PFSK-1 (cell line): ENCODE data around the gene PRR3.

Source experiments
- FOXP2 ChIP-seq: optimal IDR thresholded peaks from 2 replicates; pipeline ENCODE3; 2011; ENCODE audit warnings: borderline replicate concordance, control low read depth, inconsistent platforms; ENCODE audit not compliant: insufficient read depth; ENCODE audit errors: extremely low read length, extremely low read depth
- POLR2AphosphoS5 ChIP-seq: IDR thresholded peaks from 2 replicates; pipeline ENCODE4 v1.6.1; 2012; ENCODE audit warnings: low read depth, mild to moderate bottlenecking, control low read depth, low read length, moderate library complexity
- SIN3A ChIP-seq: IDR thresholded peaks from 2 replicates; pipeline ENCODE4 v1.6.1; 2012; ENCODE audit warnings: mild to moderate bottlenecking, low read length, moderate library complexity, borderline replicate concordance; ENCODE audit not compliant: insufficient read depth
- TAF1 ChIP-seq: IDR thresholded peaks from 2 replicates; pipeline ENCODE4 v1.6.1; 2012; ENCODE audit warnings: low read length, control low read depth, borderline replicate concordance; ENCODE audit not compliant: insufficient read depth
- TF ChIP-seq, protein P1 (sequence below), 2 experiments: IDR thresholded peaks; 2 replicates each; pipeline versions ENCODE4 v1.6.1 to v1.8.0; 2011 to 2012; ENCODE audit warnings: low read depth in 2 of 2, low read length in 2 of 2, control low read depth in 1 of 2, inconsistent platforms in 1 of 2, mild to moderate bottlenecking in 1 of 2, moderate library complexity in 1 of 2; ENCODE audit not compliant: insufficient read depth in 1 of 2

Gene PRR3

DNA sequence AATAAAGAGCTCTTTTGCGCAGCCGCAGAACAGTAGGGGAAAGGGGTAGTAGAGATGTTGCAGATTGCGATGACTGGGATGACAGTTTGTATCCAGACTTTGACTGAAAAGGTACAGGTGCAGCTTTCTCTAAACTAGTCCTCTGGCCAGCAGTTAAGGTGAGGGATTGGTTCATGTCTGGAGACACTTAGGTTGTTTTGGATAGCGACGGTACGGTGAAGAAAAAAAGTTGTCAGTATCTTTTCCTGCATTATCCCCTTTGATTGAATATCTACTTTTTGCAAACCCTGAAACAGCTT lies 537 bp downstream of the PRR3 start:
- TF ChIP-seq TAF1 = no peak
- TF ChIP-seq, protein P1, sequence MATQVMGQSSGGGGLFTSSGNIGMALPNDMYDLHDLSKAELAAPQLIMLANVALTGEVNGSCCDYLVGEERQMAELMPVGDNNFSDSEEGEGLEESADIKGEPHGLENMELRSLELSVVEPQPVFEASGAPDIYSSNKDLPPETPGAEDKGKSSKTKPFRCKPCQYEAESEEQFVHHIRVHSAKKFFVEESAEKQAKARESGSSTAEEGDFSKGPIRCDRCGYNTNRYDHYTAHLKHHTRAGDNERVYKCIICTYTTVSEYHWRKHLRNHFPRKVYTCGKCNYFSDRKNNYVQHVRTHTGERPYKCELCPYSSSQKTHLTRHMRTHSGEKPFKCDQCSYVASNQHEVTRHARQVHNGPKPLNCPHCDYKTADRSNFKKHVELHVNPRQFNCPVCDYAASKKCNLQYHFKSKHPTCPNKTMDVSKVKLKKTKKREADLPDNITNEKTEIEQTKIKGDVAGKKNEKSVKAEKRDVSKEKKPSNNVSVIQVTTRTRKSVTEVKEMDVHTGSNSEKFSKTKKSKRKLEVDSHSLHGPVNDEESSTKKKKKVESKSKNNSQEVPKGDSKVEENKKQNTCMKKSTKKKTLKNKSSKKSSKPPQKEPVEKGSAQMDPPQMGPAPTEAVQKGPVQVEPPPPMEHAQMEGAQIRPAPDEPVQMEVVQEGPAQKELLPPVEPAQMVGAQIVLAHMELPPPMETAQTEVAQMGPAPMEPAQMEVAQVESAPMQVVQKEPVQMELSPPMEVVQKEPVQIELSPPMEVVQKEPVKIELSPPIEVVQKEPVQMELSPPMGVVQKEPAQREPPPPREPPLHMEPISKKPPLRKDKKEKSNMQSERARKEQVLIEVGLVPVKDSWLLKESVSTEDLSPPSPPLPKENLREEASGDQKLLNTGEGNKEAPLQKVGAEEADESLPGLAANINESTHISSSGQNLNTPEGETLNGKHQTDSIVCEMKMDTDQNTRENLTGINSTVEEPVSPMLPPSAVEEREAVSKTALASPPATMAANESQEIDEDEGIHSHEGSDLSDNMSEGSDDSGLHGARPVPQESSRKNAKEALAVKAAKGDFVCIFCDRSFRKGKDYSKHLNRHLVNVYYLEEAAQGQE (IDR thresholded peaks at IDR 0.05; ENCODE audit: insufficient read depth in 1 of 2, low read depth in 2 of 2, low read length in 2 of 2) = no peak
- TF ChIP-seq POLR2AphosphoS5 = no peak
- no peak for TF ChIP-seq SIN3A
- TF ChIP-seq FOXP2 = no peak

- no peak for TF ChIP-seq SIN3A
- no peak for TF ChIP-seq POLR2AphosphoS5
- TF ChIP-seq, protein P1 (IDR thresholded peaks at IDR 0.05; ENCODE audit: insufficient read depth in 1 of 2, low read depth in 2 of 2, low read length in 2 of 2) = no peak
- no peak for TF ChIP-seq FOXP2
- TF ChIP-seq TAF1 = no peak
Measured at GRCh38 chr6:30560930-30561329, 3.8 kb downstream of the PRR3 start.

GRCh38 chr6:30562470-30563425 lies 5.7 kb downstream of the PRR3 start:
- TF ChIP-seq, protein P1 (IDR thresholded peaks at IDR 0.05; ENCODE audit: insufficient read depth in 1 of 2, low read depth in 2 of 2, low read length in 2 of 2) = no peak
- no peak for TF ChIP-seq SIN3A
- no peak for TF ChIP-seq TAF1
- TF ChIP-seq FOXP2 = no peak
- TF ChIP-seq POLR2AphosphoS5 = no peak

- no peak for TF ChIP-seq POLR2AphosphoS5
Measured at GRCh38 chr6:30564114-30564513, 7.0 kb downstream of the PRR3 start.

DNA sequence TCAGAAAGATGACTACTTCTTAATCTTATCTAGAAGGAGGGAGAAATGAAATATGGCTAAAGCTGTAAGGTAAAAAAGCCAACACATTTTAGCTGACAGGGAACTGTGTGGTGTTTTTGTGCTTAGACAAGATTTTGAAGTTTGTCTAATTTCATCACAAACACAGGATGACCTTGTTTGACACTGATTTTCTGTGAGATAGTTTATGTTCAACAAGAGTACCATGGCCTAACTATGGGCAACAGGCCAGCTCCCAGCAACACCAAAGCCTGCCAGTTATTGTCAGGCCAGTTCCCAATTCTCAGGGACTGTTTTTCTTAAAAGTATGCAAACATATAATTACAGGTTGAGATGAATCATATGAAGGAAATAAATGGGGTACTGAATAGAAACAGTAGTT lies 8.7 kb downstream of the PRR3 start:
- TF ChIP-seq POLR2AphosphoS5 (no peak), TAF1 (no peak), FOXP2 (no peak), SIN3A (no peak)
- TF ChIP-seq, protein P1 (IDR thresholded peaks at IDR 0.05; ENCODE audit: insufficient read depth in 1 of 2, low read depth in 2 of 2, low read length in 2 of 2) = no peak
